ENCODE results near the gene CLCN2. TPM values are rescaled to one million over a fixed set of nuclear protein-coding genes. Genes with fewer than 3 reads are reported as not detected.

CLCN2 gene
- total RNA-seq, 2 donors from 2014 or later, result 6.5 to 10.5 TPM

DNA sequence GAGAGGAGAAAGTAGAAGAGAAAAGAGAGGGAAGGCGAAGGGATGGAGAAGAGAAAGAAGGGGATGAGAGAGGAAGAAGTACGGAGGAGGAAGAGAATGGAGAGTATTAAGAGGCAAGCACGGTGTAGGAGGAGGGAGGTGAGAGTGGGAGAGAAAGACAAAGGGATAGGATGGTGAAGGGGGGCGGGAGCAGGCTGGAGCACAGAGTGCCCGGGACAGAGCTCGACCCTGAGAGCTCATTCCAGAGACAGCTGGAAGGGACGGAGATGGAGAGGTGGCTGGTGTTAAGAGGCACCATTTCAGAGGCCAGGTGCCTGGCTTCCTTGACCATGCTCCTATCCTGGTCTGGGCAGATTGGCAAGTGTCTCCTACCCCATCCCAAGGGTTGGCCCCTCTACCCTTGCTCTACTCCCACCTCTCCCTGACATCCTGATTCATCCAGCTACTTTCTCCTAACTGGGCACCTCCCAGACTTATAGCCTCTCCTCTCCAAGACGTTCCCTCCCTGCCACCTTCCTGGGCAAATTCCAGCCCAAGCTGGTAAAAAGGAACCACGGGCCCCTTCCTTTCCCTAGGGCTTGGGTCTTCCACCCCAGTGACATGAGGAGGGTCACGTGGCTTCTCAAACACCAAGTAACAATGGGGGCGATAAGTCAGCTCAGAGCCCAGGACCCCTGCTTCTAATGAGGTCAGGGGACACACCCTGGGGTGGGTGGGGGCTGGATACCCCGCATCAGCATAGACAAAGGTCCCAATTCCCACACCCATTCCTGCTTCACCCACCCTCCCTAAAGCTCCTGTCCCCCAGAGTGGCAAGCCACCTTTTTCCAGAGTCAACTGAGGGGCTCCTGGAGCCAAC, 1.1 kb downstream of the CLCN2 start:
- Mint-ChIP-seq H3K27me3 (no peaks in the 10 kb centered on the region), H3K9me3 (no peaks in the 10 kb centered on the region)
- ATAC-seq, result no peak

DNA sequence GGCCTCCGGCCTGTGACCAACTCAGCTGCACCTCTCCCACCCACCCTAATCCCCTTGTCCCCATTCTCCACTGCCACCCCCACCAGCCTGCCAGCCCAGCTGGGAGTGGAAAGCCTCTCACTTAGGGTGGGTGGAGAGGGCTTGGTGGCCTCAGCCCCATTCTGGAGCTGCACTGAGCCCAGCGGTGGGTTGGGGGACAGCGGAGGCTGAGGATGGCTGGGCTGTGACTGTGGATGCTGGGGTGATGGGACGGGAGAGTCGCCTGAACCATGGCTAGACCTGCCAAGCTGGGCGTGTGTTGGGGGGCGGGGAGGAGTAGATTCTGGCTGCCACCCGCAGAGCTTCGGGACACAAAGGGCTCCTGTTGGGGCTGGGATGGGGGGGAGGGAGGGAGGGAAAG, 1.8 kb downstream of the CLCN2 start:
- no peaks in the 10 kb centered on the region for H3K27me3 Mint-ChIP-seq
- H3K27ac Mint-ChIP-seq, result no peak overlapping the region
- H3K4me3 Mint-ChIP-seq, result peak overlapping the region; percentile 65
- no peak for DNase-seq (ENCODE audit: low spot score)
- no peak for ATAC-seq
- H3K4me1 Mint-ChIP-seq (ENCODE audit: low read depth in 2 of 2), result peaks cover 20 to 26% of the 10 kb centered on the region in 2 donors
- H3K36me3 Mint-ChIP-seq, result peaks cover 4% of the 10 kb centered on the region
- H3K9me3 Mint-ChIP-seq, result no peaks in the 10 kb centered on the region

More for the DNA sequence above, 1.1 kb downstream of the CLCN2 start:
- peaks cover 10% of the 10 kb centered on the region for H3K36me3 Mint-ChIP-seq
- peaks cover 27 to 32% of the 10 kb centered on the region in 2 donors for H3K4me1 Mint-ChIP-seq (ENCODE audit: low read depth in 2 of 2)
- peak overlapping the region; percentile 89 for H3K4me3 Mint-ChIP-seq
- H3K27ac Mint-ChIP-seq, result no peak overlapping the region
- no peak for DNase-seq (ENCODE audit: low spot score)

DNA sequence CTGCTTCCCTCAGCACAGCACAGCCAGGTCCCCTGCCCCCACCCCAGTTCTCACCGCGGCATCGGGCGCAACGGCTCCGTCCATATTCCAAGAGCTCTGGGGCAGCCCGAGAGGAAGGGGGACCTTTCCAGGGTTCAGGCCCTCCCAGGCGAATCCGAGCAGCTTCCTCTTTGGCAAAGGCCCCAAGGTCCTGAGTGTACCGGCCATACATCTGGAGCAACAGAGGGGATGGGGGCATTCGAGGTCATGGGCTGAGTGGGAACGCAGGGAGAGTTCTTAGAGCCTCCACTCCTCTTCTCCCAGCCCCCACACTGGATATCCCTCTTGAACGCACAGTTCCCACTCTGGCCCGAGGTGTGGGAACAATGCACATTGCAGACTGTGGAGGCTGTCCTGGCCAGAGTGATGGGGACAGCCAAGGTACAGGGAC, 2.5 kb downstream of the CLCN2 start:
- H3K27ac Mint-ChIP-seq, result no peak overlapping the region
- DNase-seq (ENCODE audit: low spot score), result no peak
- H3K4me1 Mint-ChIP-seq (ENCODE audit: low read depth in 2 of 2), result peaks cover 18 to 20% of the 10 kb centered on the region in 2 donors
- H3K36me3 Mint-ChIP-seq, result no peaks in the 10 kb centered on the region
- H3K4me3 Mint-ChIP-seq, result no peak overlapping the region
- no peak for ATAC-seq
- no peaks in the 10 kb centered on the region for H3K9me3 Mint-ChIP-seq
- H3K27me3 Mint-ChIP-seq, result no peaks in the 10 kb centered on the region

DNA sequence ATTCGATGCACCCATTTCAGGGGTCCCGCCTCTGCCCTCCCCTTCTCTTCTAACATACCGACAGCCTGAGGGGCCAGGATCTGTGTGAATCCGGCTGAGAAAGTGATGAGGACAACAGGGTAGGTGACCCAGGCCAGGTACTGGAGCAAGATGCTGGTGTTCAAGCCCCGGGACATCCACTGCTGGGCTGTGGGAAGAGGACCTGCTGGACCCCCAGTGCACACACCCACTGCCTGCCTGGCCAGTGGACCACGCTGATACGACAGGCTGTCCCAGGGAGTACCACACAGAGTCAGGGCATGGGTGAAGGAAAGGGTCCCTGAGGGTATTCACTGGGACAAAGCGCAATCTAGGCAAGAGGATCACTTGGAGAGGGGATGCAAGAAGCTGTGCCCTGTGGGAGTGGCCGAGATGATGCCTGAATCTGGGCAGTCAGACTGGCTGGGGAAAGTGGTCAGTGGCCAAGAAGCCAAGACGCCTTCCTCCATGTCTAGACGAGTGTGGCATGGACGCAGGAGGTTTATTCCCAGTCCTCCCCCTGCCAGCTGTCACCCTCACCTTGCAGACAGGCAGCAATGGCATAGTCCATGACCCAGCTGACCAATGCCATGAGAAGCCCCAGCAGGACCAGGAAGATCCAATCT, 3.2 kb downstream of the CLCN2 start:
- H3K27ac Mint-ChIP-seq, result no peak overlapping the region
- no peaks in the 10 kb centered on the region for H3K27me3 Mint-ChIP-seq
- DNase-seq (ENCODE audit: low spot score), result no peak
- no peak for ATAC-seq
- peaks cover 14 to 18% of the 10 kb centered on the region in 2 donors for H3K4me1 Mint-ChIP-seq (ENCODE audit: low read depth in 2 of 2)
- no peaks in the 10 kb centered on the region for H3K36me3 Mint-ChIP-seq
- H3K4me3 Mint-ChIP-seq, result no peak overlapping the region
- no peaks in the 10 kb centered on the region for H3K9me3 Mint-ChIP-seq

DNA sequence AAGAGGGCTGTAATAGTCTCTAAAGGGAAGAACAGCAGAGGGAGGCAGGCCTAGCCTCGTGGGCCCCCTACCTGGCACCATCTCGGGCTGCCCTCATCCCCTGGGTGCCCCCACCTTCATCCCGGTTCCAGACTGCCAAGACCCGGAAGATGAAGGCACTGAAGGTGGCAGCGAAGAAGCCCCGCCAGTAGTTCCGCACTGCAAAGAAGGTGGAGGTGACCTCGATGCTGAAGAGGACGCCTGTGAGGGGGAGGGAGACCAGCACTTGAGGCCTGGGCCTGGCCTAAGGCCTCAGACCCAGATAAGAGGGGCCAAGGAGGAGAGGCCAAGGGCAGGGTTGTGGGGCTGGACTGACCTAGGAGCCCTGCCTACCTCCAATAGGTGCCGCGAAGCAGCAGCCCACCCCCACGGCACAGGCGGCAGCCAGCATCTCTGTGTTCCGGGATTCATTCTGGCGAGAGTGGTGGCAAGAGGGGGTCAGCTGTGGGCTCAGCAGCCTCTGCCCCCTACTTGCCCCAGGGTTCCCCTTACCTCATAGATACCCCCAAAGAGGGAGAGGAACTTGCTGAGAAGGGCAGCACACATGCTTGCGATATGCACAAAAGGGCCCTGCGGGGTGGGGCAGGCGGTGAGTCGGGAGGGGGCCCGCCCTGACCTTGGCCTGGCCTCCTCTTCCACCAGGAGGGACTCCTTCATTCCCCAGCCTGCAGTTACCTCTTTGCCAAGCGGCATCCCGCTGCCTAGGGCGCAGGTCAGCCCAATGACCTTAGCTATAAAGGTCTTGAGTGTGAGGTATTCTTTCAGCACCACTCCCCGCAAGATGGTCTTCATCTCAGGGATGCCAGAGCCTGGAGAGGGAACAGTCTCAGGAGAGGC, 3.9 kb downstream of the CLCN2 start:
- no peak for ATAC-seq
- H3K9me3 Mint-ChIP-seq, result no peaks in the 10 kb centered on the region
- no peaks in the 10 kb centered on the region for H3K36me3 Mint-ChIP-seq
- no peak overlapping the region for H3K4me3 Mint-ChIP-seq
- DNase-seq (ENCODE audit: low spot score), result no peak
- H3K27ac Mint-ChIP-seq, result no peak overlapping the region
- peaks cover 11 to 15% of the 10 kb centered on the region in 2 donors for H3K4me1 Mint-ChIP-seq (ENCODE audit: low read depth in 2 of 2)
- H3K27me3 Mint-ChIP-seq, result no peaks in the 10 kb centered on the region

DNA sequence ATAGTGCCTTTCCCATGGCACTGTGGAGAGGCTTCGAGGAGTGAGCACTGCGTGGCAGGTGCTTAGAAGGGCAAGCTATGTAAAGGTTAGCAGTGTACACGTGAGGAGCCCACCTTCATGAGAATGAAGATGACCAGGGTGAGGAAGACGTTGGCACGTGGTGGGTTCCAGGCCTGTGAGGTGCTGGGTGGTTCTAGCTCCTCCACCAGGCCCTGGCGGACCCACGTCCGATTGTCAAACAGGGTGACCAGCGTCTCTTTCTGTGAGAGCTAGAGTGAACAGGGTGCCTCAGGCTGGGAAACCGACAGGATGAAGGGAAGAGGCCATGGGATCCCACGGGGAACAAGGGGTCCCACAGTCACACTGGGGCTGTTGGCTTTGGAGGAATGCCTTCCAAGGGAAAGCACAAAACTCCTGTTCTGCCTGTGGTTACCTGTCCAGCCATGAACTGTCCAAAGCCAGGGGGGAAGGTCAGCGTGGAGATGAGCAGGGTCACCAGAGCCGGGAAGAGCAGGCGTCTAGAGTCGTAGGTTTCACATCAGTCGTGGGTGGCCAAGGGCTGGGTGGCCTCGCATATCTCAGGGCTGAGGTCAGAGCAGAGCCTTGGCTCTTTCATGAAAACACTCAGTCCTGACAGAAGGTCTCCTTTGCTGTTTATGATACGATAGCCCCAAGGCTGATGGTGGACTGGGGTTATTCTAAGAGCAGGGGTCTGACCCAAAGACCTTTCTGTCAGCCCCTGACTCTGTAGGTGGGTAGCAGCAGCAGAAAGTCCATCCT, 6.0 kb downstream of the CLCN2 start:
- Mint-ChIP-seq H3K36me3 (no peaks in the 10 kb centered on the region), H3K27ac (peak overlapping the region in 1 of 2 donors; percentile 38)
- ATAC-seq, result no peak

DNA sequence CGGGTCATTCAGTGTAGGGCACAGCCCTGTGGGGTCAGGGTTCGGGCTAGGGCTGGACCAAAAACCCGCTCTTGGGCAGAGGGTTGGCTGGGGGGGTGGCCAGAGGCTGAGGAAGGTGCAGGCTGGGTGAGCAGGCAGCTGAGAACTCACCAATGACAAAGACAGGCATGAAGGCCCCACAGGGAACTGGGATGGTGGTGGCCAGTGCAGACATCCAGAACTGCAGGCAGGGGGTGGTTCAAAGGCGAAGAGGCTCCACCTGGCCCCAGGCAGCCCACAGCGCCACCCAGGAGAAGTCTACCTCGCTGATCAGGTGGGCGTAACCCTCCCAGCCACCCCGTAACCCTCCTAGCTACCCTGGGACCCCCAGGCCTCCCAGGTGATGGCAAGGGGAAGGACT, 6.7 kb downstream of the CLCN2 start:
- peak overlapping the region in 1 of 2 donors; percentile 38 for H3K27ac Mint-ChIP-seq
- no peaks in the 10 kb centered on the region for H3K9me3 Mint-ChIP-seq
- no peak for DNase-seq (ENCODE audit: low spot score)
- peaks cover under 1 to 9% of the 10 kb centered on the region in 2 donors for H3K4me1 Mint-ChIP-seq (ENCODE audit: low read depth in 2 of 2)
- no peaks in the 10 kb centered on the region for H3K27me3 Mint-ChIP-seq
- no peak overlapping the region for H3K4me3 Mint-ChIP-seq
- no peak for ATAC-seq
- H3K36me3 Mint-ChIP-seq, result no peaks in the 10 kb centered on the region

More for the DNA sequence above, 6.0 kb downstream of the CLCN2 start:
- H3K27me3 Mint-ChIP-seq, result no peaks in the 10 kb centered on the region
- no peaks in the 10 kb centered on the region for H3K9me3 Mint-ChIP-seq
- H3K4me3 Mint-ChIP-seq, result no peak overlapping the region
- H3K4me1 Mint-ChIP-seq (ENCODE audit: low read depth in 2 of 2), result peaks cover 6 to 13% of the 10 kb centered on the region in 2 donors
- no peak for DNase-seq (ENCODE audit: low spot score)

DNA sequence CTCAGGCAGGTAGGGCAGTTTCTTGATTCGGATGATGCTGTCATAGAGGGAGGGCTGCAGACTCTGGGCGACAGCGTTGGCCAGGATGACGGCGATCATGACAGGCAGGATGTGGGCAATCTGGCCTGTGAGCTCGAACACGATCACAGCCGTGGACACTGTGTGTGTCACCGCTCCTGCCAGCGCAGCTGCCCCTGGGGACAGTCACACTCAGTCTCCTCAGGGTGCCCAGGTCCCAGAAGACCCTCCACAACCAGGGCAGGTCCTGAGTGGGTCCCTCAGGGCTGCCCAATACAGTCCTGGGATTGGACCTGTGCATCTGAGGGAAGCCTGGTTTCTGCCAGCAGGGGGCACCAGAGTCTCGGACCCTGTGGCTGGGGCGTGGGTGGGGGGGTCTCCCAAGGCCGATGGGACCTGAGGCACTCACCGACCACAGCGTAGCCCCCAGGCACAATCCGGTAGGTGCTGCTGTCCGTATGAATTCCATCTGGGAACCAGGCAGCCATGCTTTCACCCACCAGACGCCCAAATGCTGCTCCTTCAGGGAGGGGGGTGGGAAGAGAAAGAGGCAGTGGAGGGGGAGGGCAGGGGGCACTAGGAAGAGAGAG, 7.2 kb downstream of the CLCN2 start:
- Mint-ChIP-seq H3K27ac (peak overlapping the region in 1 of 2 donors; percentile 76), H3K36me3 (no peaks in the 10 kb centered on the region), H3K4me3 (peak overlapping the region; percentile 38), H3K4me1 (ENCODE audit: low read depth in 2 of 2) (peaks cover 0 to 8% of the 10 kb centered on the region in 2 donors), H3K9me3 (no peaks in the 10 kb centered on the region), H3K27me3 (no peaks in the 10 kb centered on the region)
- DNase-seq (ENCODE audit: low spot score), result no peak
- ATAC-seq, result peak; percentile 84 to 92

DNA sequence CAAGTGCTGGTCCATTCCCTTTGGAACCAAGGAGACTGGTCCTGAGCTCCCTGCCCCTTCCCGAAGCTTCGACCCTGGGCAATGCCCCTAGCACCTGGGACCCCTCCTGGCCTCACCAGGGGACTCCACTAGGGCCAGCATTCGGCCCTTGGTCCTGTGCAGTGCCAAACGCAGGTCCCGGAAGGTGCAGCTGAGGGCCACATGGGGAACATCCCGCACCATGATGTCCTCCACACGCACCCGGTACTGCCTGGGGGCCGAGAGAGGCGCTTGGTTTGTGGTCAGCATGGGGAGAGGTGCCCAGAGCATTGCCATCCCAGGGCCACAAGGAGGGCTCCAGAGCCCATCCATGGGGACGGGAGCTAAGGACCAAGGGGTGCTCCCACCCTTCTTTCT, 7.9 kb downstream of the CLCN2 start:
- H3K27ac Mint-ChIP-seq, result peak overlapping the region in 1 of 2 donors; percentile 76
- H3K27me3 Mint-ChIP-seq, result no peaks in the 10 kb centered on the region
- DNase-seq (ENCODE audit: low spot score) (no peak), ATAC-seq (no peak)
- peak overlapping the region; percentile 38 for H3K4me3 Mint-ChIP-seq
- H3K36me3 Mint-ChIP-seq, result no peaks in the 10 kb centered on the region
- H3K4me1 Mint-ChIP-seq (ENCODE audit: low read depth in 2 of 2), result peaks cover 0 to 8% of the 10 kb centered on the region in 2 donors
- no peaks in the 10 kb centered on the region for H3K9me3 Mint-ChIP-seq

DNA sequence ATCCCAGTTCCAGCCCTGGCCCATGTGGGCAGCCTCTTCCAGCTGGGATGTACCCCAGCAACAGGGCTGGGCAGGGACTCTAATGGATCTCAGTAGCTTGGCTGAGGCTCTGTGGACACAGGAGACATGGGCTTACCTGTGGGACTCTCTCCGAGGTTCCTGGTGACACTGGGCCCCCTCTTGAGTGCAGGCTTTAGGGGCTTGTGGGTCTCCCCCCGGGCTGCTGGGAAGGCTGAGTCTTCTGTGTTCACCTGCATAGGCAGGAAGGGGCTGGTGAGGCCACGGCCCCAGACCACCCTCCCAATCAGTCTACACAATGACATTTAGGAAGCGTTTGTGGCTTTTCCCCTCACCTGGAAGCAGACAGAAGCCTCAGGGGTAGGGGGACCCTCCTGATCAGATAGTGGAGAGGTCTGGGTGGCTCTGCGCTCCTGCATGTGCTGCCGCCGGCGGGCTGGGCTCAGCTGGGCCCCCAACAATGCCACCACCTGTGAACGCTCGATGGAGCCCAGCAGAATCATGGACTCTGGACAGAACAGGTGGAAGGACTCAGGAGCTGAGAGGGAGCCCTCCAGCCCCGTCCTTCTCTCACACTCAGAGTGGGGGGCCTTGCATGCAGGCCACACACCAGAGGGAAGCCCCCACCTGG, 8.4 kb downstream of the CLCN2 start:
- no peak for ATAC-seq
- no peak overlapping the region for H3K4me3 Mint-ChIP-seq
- H3K27me3 Mint-ChIP-seq, result no peaks in the 10 kb centered on the region
- H3K36me3 Mint-ChIP-seq, result no peaks in the 10 kb centered on the region
- no peak overlapping the region for H3K27ac Mint-ChIP-seq
- no peak for DNase-seq (ENCODE audit: low spot score)
- no peaks in the 10 kb centered on the region for H3K9me3 Mint-ChIP-seq
- peaks cover 0 to 8% of the 10 kb centered on the region in 2 donors for H3K4me1 Mint-ChIP-seq (ENCODE audit: low read depth in 2 of 2)

DNA sequence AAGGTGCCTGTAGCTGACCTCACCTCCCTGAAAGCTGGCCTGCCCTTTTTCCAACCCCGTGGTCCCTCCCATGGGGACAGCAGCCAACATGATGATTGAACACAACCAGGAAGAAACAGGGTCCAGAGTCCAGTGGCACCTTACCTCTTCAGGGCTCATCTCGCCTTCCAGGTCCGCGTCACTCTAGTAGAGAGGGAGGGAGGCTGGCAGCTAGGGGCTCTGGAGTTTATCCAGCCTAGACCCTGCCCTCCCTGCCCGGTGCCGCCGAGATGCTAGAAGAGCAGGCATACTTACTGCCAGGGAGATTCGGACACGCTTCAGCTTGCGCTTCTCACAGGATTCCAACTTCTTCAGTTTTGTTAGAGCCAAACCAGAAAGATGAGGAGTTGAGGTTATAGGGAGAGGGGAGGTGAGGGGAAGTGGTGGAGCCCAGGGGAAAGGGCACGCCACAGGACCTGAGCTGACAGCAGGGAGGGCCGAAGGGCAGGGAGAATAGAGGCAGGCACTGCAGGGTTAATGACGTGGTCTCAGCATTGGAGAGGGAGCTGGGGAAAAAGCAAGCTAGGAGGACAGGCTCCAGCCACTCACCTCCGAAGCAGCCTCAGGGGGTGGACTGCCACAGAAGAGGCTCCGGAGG, 9.1 kb downstream of the CLCN2 start:
- Mint-ChIP-seq H3K27ac (no peak overlapping the region), H3K4me3 (no peak overlapping the region), H3K27me3 (no peaks in the 10 kb centered on the region), H3K9me3 (no peaks in the 10 kb centered on the region), H3K36me3 (no peaks in the 10 kb centered on the region), H3K4me1 (ENCODE audit: low read depth in 2 of 2) (peaks cover 0 to 12% of the 10 kb centered on the region in 2 donors)
- ATAC-seq (no peak), DNase-seq (ENCODE audit: low spot score) (no peak)
